ENCODE data around the gene CCDC6. TPM values are rescaled to one million over a fixed set of nuclear protein-coding genes. Genes with fewer than 3 reads are reported as not detected.
A peak's percentile ranks its signal among the peaks of the same experiment; 100 is the strongest.

Gene CCDC6
- polyA plus RNA-seq, 2 of the 4 experiments (the other 2 are of a cell fraction) = 21.4 to 43.5 TPM

- ATAC-seq (no peak), DNase-seq (ENCODE audit: low read depth in 1 of 2, low spot score in 1 of 2) (no peak), FAIRE-seq (no peak)
- WGBS (ENCODE audit: missing lambda C conversion rate) = 90% methylated on average over 6 of the region's 6 CpGs
- H3K4me1 ChIP-seq = peaks cover 7% of the 10 kb centered on the region; the same call in 1 of the 3 replicates
- CTCF ChIA-PET = interaction anchor here (0.6 kb wide), 1 partner anchor 946 kb away, joined by 3 read pairs; no protein-coding TSS in a partner anchor
- no peak overlapping the region for H3K4me3 ChIP-seq
- no peak for TF ChIP-seq TP53 (CRISPR knock-in tag; IDR thresholded peaks at IDR 0.05)
- peak; percentile 7 for TF ChIP-seq MAFK (IDR thresholded peaks at IDR 0.05; ENCODE audit: partially characterized antibody)
- POLR2A ChIA-PET = no interaction called here
- H3K9me3 ChIP-seq = no peaks in the 10 kb centered on the region
- no peak overlapping the region for H3K27ac ChIP-seq
- H3K4me2 ChIP-seq = no peak overlapping the region
These were observed 8.1 kb downstream of the CCDC6 start for GRCh38 chr10:59898125-59898835.

- DNase-seq (ENCODE audit: low read depth in 1 of 2, low spot score in 1 of 2) (no peak), FAIRE-seq (no peak), ATAC-seq (no peak)
- WGBS (ENCODE audit: missing lambda C conversion rate) = 75% methylated on average over 1 of the region's 1 CpG
- ChIA-PET POLR2A (no interaction called here), CTCF (interaction anchor here (1.0 to 1.1 kb wide), 3 partner anchors 10 to 270 kb away, joined by 3 to 4 read pairs (median 3); partner anchors contain the start of gene CCDC6)
- TF ChIP-seq NR3C1 (IDR thresholded peaks at IDR 0.05) = no peak
- no peak for TF ChIP-seq EHMT2 (IDR thresholded peaks at IDR 0.05; ENCODE audit: low read depth)
- TF ChIP-seq ATOH8 (CRISPR knock-in tag; IDR thresholded peaks at IDR 0.05; ENCODE audit: low read depth) = no peak
- no peak for TF ChIP-seq RNF2 (IDR thresholded peaks at IDR 0.05; ENCODE audit: borderline replicate concordance, low read depth)
- TF ChIP-seq FOSL2 (IDR thresholded peaks at IDR 0.05) = no peak
- TF ChIP-seq FOSL2 (CRISPR knock-in tag; IDR thresholded peaks at IDR 0.05) = no peak
- TF ChIP-seq HDAC2 (IDR thresholded peaks at IDR 0.05) = no peak
- TF ChIP-seq NFE2L2 (conservative IDR thresholded peaks at IDR 0.05; ENCODE audit: low read length) = no peak
- TF ChIP-seq RAD21 (conservative IDR thresholded peaks at IDR 0.05 in 1 of 2, IDR thresholded peaks at IDR 0.05 in 1 of 2) = no peak
- no peak for TF ChIP-seq PBX3 (IDR thresholded peaks at IDR 0.05)
- TF ChIP-seq HOXA7 (CRISPR knock-in tag; IDR thresholded peaks at IDR 0.05) = no peak
- no peak for TF ChIP-seq CHD4 (IDR thresholded peaks at IDR 0.05; ENCODE audit: borderline replicate concordance)
- no peak for TF ChIP-seq CHD2 (IDR thresholded peaks at IDR 0.05; ENCODE audit: low read length, partially characterized antibody)
- TF ChIP-seq POLR2AphosphoS2 (conservative IDR thresholded peaks at IDR 0.05; ENCODE audit: low read length) = no peak
- TF ChIP-seq SMC3 (IDR thresholded peaks at IDR 0.05) = no peak
- no peak for TF ChIP-seq CTCF (IDR thresholded peaks at IDR 0.05)
- no peak for TF ChIP-seq ZNF302 (CRISPR knock-in tag; IDR thresholded peaks at IDR 0.05)
- no peak for TF ChIP-seq GATA3 (IDR thresholded peaks at IDR 0.05; ENCODE audit: borderline replicate concordance)
- no peak for TF ChIP-seq PHF8 (IDR thresholded peaks at IDR 0.05; ENCODE audit: borderline replicate concordance, low read depth)
- TF ChIP-seq HES2 (IDR thresholded peaks at IDR 0.05) = no peak
- Histone ChIP-seq H3K27ac (no peak overlapping the region), H3K4me2 (no peak overlapping the region), H3K4me1 (peaks cover 3% of the 10 kb centered on the region; the same call in 1 of the 3 replicates), H3K4me3 (no peak overlapping the region), H3K9me3 (no peaks in the 10 kb centered on the region)
These were observed 10.2 kb downstream of the CCDC6 start for GRCh38 chr10:59896191-59896590.

Data from A549 (cell line).